Glutamatergic neuron (in vitro differentiated cells): Measurements from ENCODE around the gene TENT5C. TPM values are rescaled to one million over a fixed set of nuclear protein-coding genes. Genes with fewer than 3 reads are reported as not detected.
A peak's percentile ranks its signal among the peaks of the same experiment; 100 is the strongest.

Experiments used
- DNase-seq: peaks from one replicate; pipeline ENCODE4 v3.0.0; 2022
- H3K27ac Mint-ChIP-seq: one replicate; pipeline ENCODE4 v1.8.0; 2020; ENCODE audit warnings: mild to moderate bottlenecking, mixed read lengths, inconsistent platforms; ENCODE audit not compliant: unreplicated experiment
- H3K27me3 Mint-ChIP-seq: one replicate; pipeline ENCODE4 v1.8.0; 2020; ENCODE audit warnings: mild to moderate bottlenecking, moderate library complexity, mixed read lengths, inconsistent platforms; ENCODE audit not compliant: unreplicated experiment
- H3K36me3 Mint-ChIP-seq: one replicate; pipeline ENCODE4 v1.8.0; 2020; ENCODE audit warnings: mild to moderate bottlenecking, mixed read lengths, inconsistent platforms; ENCODE audit not compliant: unreplicated experiment
- H3K4me1 Mint-ChIP-seq: one replicate; pipeline ENCODE4 v1.8.0; 2020; ENCODE audit warnings: mild to moderate bottlenecking, low read depth, mixed read lengths, inconsistent platforms; ENCODE audit not compliant: unreplicated experiment
- H3K4me3 Mint-ChIP-seq: one replicate; pipeline ENCODE4 v1.8.0; 2020; ENCODE audit warnings: mild to moderate bottlenecking, mixed read lengths, inconsistent platforms; ENCODE audit not compliant: unreplicated experiment
- H3K9me3 Mint-ChIP-seq: one replicate; pipeline ENCODE4 v1.8.0; 2020; ENCODE audit warnings: mild to moderate bottlenecking, moderate library complexity, mixed read lengths, inconsistent platforms; ENCODE audit not compliant: unreplicated experiment
- CTCF ChIP-seq: fragments of 200-600 bp; sonication (generic); IDR thresholded peaks from one replicate; pipeline ENCODE4 v1.5.0; 2021; ENCODE audit not compliant: partially characterized antibody, unreplicated experiment
- total RNA-seq: library from RNA; stranded (reverse); fragmentation: NEBNext Ultra II Directional; extraction: Animal tissue kit (Norgen Biotek cat#: 25700); gene quantifications from one replicate; pipeline ENCODE4 v1.2.1, GENCODE V29; 2021; ENCODE audit not compliant: unreplicated experiment

The TENT5C gene
- total RNA-seq, 1 donor from 2014 or later: 0.27 TPM

DNA sequence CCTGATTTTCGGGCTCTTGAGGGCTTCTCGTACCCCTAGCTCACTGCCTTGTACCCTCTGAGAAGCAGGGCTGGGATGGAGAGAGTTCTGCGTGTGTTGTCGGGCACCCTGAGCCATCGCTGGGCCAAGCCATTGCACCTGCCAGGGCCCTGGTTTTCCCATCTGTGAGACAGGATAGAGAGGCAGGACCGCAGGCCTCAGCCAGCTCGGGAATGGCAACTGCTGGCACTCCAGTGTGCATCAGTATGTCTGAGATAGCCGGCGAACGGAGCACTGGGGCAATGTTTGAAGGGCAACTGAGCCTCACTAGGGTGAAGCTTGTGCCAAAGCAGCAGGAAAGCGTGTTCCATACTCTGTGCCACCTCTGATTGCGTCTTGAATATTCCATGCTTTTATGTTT lies 66.9 kb downstream of the TENT5C start:
- Mint-ChIP-seq H3K27ac (peak overlapping the region; percentile 73), H3K4me1 (peaks cover 17% of the 10 kb centered on the region), H3K9me3 (peaks cover 8% of the 10 kb centered on the region), H3K27me3 (peaks cover 5% of the 10 kb centered on the region), H3K36me3 (no peaks in the 10 kb centered on the region), H3K4me3 (no peak overlapping the region)
- no peak for DNase-seq
- TF ChIP-seq CTCF: no peak

DNA sequence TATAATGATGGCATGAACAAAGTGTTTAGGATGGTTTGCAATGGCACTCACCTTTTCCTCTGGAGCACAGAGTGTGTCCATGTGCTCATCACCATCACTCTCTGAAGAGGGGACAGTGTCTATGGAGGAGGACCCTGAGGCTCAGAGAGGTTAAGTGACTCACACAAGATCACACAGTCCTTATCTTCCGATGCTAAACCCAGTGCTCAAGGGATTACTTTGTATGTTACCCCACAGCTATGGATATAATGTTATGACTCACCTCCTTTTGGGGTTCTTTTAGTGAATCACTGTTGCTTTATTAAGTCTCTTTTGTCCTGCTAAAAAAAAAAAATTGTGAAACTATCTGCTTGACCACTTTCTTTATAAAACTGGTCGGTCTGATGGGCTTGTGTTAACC lies 67.6 kb downstream of the TENT5C start:
- Mint-ChIP-seq H3K4me1 (peaks cover 19% of the 10 kb centered on the region), H3K9me3 (peaks cover 8% of the 10 kb centered on the region), H3K27ac (no peak overlapping the region), H3K27me3 (peaks cover 5% of the 10 kb centered on the region), H3K4me3 (no peak overlapping the region), H3K36me3 (no peaks in the 10 kb centered on the region)
- no peak for TF ChIP-seq CTCF
- no peak for DNase-seq

DNA sequence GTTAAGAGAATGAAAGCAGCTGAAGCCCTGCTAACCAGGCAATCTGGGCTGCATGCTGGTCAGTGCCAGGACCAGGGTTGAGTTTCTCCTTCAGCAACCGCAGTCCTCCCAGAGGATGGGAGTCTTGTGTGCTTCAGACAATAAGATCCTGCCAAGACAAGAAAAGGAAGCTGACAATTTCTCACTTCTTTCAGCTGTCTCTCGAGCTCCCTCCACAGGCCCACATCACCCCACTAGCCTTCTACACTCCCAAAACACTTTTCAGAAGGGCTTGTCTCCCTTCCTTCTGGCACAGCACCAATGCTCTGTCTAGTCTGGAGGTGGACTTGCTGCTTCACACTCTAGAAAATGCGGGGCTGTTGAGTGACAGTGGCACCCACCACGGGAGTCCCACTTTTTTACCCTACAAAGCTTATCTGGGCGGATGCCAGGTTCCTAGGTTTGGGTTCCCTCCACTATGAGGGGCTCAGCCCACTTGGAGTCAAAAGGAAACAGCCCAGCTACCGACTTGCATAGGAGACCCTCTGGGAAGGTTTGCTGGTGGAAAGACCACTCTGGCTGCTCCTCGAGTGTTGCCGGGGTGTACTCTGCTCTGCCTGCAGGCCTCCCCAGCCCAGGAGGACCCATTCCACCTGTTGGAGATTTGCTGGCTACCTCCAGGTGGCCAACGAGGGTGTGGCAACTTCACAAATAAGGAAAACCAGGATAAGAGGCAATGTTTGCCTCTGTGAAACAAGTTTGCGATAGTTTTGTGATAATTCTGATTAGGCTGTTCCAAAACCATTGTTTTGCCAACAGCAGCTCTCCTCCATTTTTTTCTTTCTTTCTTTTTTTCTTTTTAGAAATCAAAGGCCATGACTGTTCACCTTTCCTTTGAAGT lies 68.9 kb downstream of the TENT5C start:
- no peak for TF ChIP-seq CTCF
- peaks cover 19% of the 10 kb centered on the region for H3K4me1 Mint-ChIP-seq
- H3K4me3 Mint-ChIP-seq: no peak overlapping the region
- H3K36me3 Mint-ChIP-seq: no peaks in the 10 kb centered on the region
- no peak overlapping the region for H3K27ac Mint-ChIP-seq
- H3K27me3 Mint-ChIP-seq: peaks cover 5% of the 10 kb centered on the region
- H3K9me3 Mint-ChIP-seq: peaks cover 8% of the 10 kb centered on the region
- no peak for DNase-seq

GRCh38 chr1:117675907-117676430 lies 70.1 kb downstream of the TENT5C start:
- no peak for TF ChIP-seq CTCF
- Mint-ChIP-seq H3K4me3 (no peak overlapping the region), H3K27me3 (peaks cover 5% of the 10 kb centered on the region), H3K36me3 (no peaks in the 10 kb centered on the region), H3K4me1 (peaks cover 19% of the 10 kb centered on the region), H3K9me3 (peaks cover 8% of the 10 kb centered on the region), H3K27ac (no peak overlapping the region)
- DNase-seq: no peak

GRCh38 chr1:117676615-117677130 lies 70.8 kb downstream of the TENT5C start:
- Mint-ChIP-seq H3K27ac (no peak overlapping the region), H3K36me3 (no peaks in the 10 kb centered on the region), H3K27me3 (peaks cover 5% of the 10 kb centered on the region), H3K4me3 (no peak overlapping the region), H3K4me1 (peaks cover 19% of the 10 kb centered on the region), H3K9me3 (peaks cover 5% of the 10 kb centered on the region)
- DNase-seq: no peak
- TF ChIP-seq CTCF: no peak
